BJ (cell line): ENCODE data around the gene STYX. TPM values are rescaled to one million over a fixed set of nuclear protein-coding genes. Genes with fewer than 3 reads are reported as not detected.

Experiments
- CTCF ChIA-PET: fragments of 350-600 bp; formaldehyde crosslinking; extraction: SDS; loops from one replicate; lab custom pipeline; 2021; ENCODE audit warnings: antibody characterized with exemption, inconsistent platforms; lab: Yijun Ruan, JAX
- POLR2A ChIA-PET: fragments of 300-600 bp; sonication (Branson Sonifier 250); formaldehyde crosslinking; extraction: SDS; loops from one replicate; lab custom pipeline; 2021; ENCODE audit warnings: antibody characterized with exemption; lab: Charles Lee
- DNase-seq: peaks from one replicate; pipeline ENCODE4 v3.0.0-alpha.2; 2011; ENCODE audit warnings: low read depth
- H3K27me3 ChIP-seq: 2 replicates; pipeline ENCODE4 v1.6.0; 2011; ENCODE audit warnings: low read length; ENCODE audit not compliant: control insufficient read depth, insufficient read depth
- H3K36me3 ChIP-seq: 2 replicates; pipeline ENCODE4 v1.5.1; 2011; ENCODE audit warnings: low read length; ENCODE audit not compliant: control insufficient read depth, insufficient read depth
- H3K4me3 ChIP-seq: 2 replicates; pipeline ENCODE4 v1.5.1; 2011; ENCODE audit warnings: low read depth, mild to moderate bottlenecking, control low read depth, low read length
- CTCF ChIP-seq: IDR thresholded peaks from 2 replicates; pipeline ENCODE4 v1.5.1; 2011; ENCODE audit warnings: low read depth, mild to moderate bottlenecking, control low read depth, inconsistent platforms, low read length, moderate library complexity; ENCODE audit not compliant: insufficient read depth
- polyA plus RNA-seq: library from polyadenylated mRNA; depleted of rRNA; stranded (reverse); fragments of >200 nt; gene quantifications from 2 replicates; pipeline ENCODE4 v1.2.3, GENCODE V29; 2011

Gene STYX
- polyA plus RNA-seq, 1 experiment, result 4.0 TPM

GRCh38 chr14:52792097-52792415 lies 62.1 kb downstream of the STYX start:
- ChIA-PET POLR2A (interaction anchor here (0.6 to 0.9 kb wide), 3 partner anchors 10 to 259 kb away, joined by 3 to 5 read pairs (median 4); no protein-coding TSS in a partner anchor), CTCF (no interaction called here)
- Histone ChIP-seq H3K4me3 (peak overlapping the region; percentile 82), H3K27me3 (no peaks in the 10 kb centered on the region), H3K36me3 (no peaks in the 10 kb centered on the region)
- TF ChIP-seq CTCF, result no peak
- no peak for DNase-seq

- no peaks in the 10 kb centered on the region for H3K36me3 ChIP-seq
- no peaks in the 10 kb centered on the region for H3K27me3 ChIP-seq
- POLR2A ChIA-PET, result no interaction called here
- no peak for TF ChIP-seq CTCF
- no peak overlapping the region for H3K4me3 ChIP-seq
- DNase-seq, result no peak
- CTCF ChIA-PET, result no interaction called here
These were observed 63.1 kb downstream of the STYX start for GRCh38 chr14:52793061-52793460.

- H3K27me3 ChIP-seq, result no peaks in the 10 kb centered on the region
- no peak overlapping the region for H3K4me3 ChIP-seq
- DNase-seq, result no peak
- ChIA-PET POLR2A (no interaction called here), CTCF (no interaction called here)
- no peaks in the 10 kb centered on the region for H3K36me3 ChIP-seq
- TF ChIP-seq CTCF, result no peak
These were observed 67.7 kb downstream of the STYX start for GRCh38 chr14:52797653-52798052.

GRCh38 chr14:52798826-52799225 lies 68.9 kb downstream of the STYX start:
- Histone ChIP-seq H3K36me3 (no peaks in the 10 kb centered on the region), H3K4me3 (no peak overlapping the region), H3K27me3 (no peaks in the 10 kb centered on the region)
- no peak for DNase-seq
- TF ChIP-seq CTCF, result no peak
- CTCF ChIA-PET, result no interaction called here
- POLR2A ChIA-PET, result no interaction called here

- CTCF ChIA-PET, result no interaction called here
- POLR2A ChIA-PET, result interaction anchor here (0.6 to 0.7 kb wide), 2 partner anchors 10 to 14 kb away, joined by 3 to 4 read pairs; partner anchors contain the start of gene GNPNAT1
- Histone ChIP-seq H3K4me3 (no peak overlapping the region), H3K27me3 (no peaks in the 10 kb centered on the region), H3K36me3 (no peaks in the 10 kb centered on the region)
- no peak for TF ChIP-seq CTCF
- DNase-seq, result peak; percentile 61
These were observed 71.2 kb downstream of the STYX start for GRCh38 chr14:52801014-52801712.
